GM18867 (cell line): ENCODE measurements around the gene TBCD.
A peak's percentile ranks its signal among the peaks of the same experiment; 100 is the strongest.

Experiments
- ATAC-seq: cut with Tn5 transposase; IDR thresholded peaks from one replicate; pipeline ENCODE4 v1.9.1; 2021; ENCODE audit warnings: mild to moderate bottlenecking, moderate library complexity; ENCODE audit not compliant: unreplicated experiment

The TBCD gene

DNA sequence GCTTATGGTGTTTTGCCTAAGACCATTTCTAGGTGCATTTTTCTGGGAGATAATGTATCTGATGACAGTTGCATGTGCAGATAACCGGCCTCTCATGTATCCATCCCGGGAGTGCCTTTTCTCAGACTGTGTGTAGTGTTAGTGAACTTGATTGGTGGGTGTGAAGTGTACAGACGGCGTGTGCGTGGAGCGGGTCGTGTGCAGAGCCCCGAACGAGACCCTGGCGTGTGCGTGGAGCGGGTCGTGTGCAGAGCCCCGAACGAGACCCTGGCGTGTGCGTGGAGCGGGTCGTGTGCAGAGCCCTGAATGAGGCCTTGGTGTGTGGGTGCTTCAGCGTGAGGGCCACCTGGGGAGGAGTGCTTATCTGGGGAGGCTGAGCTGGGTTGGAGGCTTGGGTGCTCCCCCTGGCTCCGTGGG is 116.9 kb downstream of the TBCD start:
- no peak for ATAC-seq

DNA sequence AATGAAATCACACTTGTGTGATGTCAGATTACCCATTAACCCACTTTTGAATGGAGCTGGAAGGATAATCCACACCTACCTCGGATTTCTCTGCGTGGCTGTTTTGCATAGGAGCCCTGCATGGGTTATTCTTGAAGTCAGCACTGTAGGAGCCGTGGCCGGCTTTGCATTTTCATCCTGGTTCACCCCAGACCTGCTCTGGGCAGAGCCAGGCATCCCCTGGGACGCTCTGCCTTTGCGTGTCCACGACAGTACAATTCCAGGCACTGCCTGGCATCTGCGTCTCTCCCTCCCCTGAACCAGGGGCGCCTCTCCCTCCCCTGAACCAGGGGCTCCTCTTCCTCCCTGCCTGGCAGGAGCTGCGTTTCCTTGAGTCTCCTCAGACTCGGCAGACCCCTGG is 117.7 kb downstream of the TBCD start:
- no peak for ATAC-seq

DNA sequence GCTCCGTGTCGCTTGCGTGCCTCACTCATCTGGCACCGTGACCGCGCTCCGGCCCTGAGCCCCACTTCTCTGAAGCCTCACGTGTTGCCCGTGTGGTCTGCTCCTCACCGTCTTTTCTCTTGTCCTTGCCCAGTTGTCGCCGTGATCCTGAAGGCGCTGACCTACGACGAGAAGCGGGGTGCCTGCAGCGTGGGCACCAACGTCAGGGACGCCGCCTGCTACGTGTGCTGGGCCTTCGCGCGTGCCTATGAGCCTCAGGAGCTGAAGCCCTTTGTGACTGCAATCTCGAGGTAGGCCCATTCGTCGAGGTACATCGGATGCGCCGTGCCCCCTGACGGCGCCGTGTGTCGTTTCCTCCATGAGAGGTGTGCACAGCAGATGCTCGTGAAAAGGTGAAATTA is 118.2 kb downstream of the TBCD start:
- no peak for ATAC-seq

DNA sequence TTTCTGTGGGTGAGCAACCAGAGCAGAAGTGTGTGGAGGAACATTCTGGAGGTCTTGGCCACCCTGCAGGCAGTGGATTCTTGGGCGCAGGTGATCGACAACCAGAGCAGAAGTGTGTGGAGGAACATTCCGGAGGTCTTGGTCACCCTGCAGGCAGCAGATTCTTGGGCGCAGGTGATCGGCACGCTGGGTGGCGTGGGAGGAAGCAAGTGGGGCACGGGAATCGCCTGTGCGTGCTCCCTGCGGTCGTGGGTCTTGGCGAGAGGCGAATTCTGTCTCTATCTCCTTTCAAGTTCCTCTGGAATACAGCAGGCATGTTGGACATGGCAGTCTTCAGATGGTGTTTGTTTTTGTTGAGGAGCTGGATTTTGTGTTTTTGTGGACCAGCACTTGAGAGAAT is 118.7 kb downstream of the TBCD start:
- ATAC-seq, result no peak

- ATAC-seq, result peak; percentile 67
These were observed 119.4 kb downstream of the TBCD start for GRCh38 chr17:82871056-82871775.

DNA sequence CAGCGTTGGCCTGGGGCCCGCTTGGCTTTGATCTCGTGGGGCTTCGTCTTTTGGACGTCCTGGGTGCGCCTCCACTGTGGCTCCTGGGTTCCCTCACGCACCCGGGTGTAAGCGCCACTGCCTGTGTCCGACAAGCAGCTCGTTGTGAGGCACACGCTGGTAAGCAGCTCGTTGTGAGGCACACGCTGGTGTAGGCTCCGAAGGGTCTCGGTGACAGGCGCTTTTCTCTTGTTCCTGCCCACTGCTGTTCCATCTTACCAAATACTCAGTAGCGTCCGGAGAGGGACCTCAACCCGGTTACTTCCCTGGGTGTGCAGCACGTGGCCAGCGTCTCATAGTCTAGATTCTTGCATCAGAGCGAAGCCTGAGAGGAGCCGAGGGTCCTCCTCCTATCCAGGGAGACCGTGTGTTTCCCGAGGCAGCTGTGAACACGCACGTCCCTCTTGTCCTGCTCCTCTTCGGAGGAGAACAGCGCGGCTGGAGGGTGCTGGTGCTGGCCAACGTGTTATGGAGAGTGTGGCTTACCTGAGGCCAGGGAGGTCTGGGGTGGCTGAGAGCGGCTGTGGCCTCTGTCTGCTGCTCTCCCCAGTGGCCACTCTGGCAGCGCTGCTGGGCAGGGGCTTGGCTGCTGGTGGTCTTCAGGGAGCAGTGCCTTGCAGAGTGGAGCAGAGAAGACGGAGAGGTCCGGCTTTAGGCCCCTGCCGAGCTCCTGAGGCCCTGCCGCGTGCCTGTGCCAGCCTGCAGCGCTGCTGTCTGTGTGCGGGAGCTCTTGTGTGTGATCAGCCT is 120.1 kb downstream of the TBCD start:
- no peak for ATAC-seq

GRCh38 chr17:82872591-82873520 is 121.0 kb downstream of the TBCD start:
- ATAC-seq, result no peak

DNA sequence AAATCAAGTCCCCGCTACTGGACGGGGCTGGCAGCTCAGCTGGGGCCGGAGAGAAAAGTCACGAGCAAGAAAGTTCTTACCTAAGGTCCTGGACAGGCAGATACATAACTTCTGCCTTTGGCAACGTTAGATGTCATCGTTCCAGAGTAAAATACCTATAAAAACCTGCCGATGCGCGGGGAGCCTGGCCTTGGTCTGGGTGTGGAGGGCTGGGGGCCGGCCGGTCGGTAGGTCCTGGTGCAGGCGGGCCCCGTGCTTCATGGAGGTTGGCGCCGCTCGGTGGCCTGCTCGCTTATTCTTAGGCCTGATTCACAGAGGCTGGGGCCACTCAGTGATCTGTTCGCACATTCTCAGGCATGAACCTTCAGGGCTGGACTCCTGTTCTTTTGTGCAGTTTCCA is 121.7 kb downstream of the TBCD start:
- no peak for ATAC-seq

- no peak for ATAC-seq
These were observed 122.4 kb downstream of the TBCD start for GRCh38 chr17:82874011-82874835.

DNA sequence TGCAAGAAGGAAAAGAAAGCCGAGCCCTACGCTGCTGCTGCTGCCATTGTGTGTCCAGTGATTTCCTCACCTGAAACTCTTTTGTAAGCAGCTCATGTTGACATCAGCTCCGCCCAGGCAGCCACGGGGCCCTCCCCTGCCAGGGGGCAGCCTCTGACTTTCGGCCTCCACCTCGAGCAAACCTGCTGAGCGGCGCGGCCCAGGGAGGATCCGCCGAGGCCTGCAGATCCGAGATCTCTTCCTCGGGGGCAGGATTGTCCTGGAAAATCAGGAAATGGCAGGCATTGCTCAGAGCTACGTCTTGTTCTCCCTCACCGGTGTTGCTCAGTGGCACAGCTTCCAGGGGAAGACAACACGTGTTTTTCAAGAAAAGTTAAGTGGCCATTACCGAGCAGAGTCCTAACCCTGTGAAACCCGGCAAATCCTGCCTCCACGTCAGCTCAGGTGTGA is 123.6 kb downstream of the TBCD start:
- no peak for ATAC-seq

GRCh38 chr17:82876149-82876548 is 124.3 kb downstream of the TBCD start:
- no peak for ATAC-seq

DNA sequence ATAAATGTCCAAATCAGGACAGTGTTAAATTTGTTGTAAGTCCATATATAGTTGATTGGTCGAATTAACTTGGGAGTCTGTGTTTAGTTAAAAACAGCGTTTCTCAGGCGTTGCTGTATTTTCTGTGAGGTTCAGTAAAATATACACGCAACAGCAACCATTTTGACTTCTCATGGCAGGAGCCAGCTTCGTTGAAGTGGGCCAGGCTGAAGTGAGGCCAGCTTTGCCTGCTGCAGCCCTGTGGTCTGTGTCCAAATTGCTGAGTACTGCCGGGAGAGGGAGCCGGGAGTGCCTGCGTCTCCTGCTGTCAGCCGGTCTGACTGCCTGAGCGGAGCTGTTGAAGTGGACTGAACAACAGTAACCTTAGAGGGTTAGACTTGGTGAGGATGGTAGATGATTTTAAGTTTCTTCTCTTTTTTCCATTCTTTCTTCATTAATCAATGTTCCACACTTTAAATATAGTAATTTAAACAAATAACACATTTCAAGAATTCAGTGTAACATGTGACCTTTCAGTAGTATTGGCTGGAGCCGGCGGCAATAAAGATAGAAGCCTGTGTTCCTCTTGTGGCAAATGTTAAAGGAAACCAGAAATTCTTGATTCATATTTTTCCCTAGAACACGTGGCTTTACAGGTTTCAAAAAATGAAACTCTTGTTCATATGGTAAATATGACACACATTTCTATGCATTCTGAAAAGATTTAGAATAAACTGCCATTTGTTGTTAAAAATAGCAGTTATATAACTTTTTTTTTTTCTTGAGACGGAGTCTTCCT is 124.9 kb downstream of the TBCD start:
- ATAC-seq, result no peak

GRCh38 chr17:82878527-82878926 is 126.7 kb downstream of the TBCD start:
- no peak for ATAC-seq

GRCh38 chr17:82879241-82879640 is 127.4 kb downstream of the TBCD start:
- ATAC-seq, result no peak

DNA sequence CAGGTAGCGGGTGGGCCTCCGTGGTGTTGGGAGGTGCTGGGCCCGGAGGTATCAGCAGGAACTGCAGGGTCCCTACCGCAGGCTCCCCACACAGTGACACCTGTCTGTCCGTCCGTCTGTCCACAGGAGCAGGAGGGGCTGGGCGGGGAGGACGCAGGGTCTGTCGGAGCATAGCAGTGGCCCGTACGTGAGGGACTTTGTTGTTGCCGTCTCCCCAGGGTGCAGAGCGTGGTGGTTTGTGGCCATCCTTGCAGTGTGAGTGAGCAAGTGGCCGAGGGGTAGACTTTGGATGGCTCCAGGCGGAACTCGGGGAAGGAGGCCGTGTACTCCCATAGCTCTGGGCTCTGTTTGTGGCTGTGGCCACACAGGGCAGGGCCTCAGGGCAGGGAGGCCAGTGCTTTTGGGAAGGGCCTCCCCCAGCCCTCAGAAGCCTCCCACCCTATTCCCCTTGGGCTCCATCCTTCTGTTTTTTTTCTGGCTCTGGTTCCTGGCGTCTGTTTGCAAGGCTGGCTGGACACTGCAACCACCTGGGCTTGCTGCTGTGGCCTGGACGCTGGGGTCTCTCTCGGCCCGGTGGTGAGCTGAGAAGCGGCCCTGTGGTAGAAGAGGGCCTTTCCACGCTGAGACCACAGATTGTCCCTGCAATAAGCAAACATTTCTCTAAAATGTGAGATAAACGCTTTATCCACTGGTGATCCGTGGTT is 128.9 kb downstream of the TBCD start:
- no peak for ATAC-seq

DNA sequence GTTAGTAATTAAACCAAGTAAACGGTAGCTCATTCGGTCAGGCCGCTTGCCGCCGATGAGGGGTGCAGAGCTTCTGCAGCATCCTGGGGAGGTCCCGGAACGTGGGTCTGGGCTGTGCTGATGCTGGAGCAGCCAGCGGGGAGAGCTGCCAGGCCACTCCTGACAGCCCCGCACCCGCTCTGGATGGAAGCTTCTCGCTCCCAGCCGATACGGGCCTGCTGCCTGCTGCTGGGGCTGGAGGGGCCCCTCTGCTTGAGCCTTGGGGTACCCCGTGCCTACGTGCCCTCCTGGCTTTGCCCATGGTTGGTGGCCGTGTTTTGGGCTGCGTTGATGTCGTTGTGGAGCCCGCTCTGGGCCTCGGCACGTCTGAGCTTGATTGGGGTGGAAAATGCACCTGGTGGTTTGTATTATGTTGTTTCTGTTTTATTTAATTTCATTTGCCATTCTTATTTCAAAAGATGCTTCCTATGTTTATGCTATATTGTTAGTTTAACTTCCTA is 129.5 kb downstream of the TBCD start:
- ATAC-seq, result no peak

- no peak for ATAC-seq
These were observed 130.2 kb downstream of the TBCD start for GRCh38 chr17:82881900-82882714.
